Retinal pigment epithelial cell (primary cell): ENCODE results near the gene RAB11A.

Source experiments
- DNase-seq: peaks from one replicate; pipeline ENCODE4 v3.0.0-alpha.2; 2010; ENCODE audit warnings: low read depth
- H3K4me3 ChIP-seq: 2 replicates; pipeline ENCODE4 v1.5.1; 2011; ENCODE audit warnings: mild to moderate bottlenecking, low read length, control low read depth, moderate library complexity
- CTCF ChIP-seq: conservative IDR thresholded peaks from 2 replicates; pipeline ENCODE4 v1.5.1; 2011; ENCODE audit warnings: low read depth, low read length, control low read depth, inconsistent platforms

RAB11A gene

GRCh38 chr15:65910341-65910740, 41.0 kb downstream of the RAB11A start:
- no peak for DNase-seq
- TF ChIP-seq CTCF = no peak
- no peak overlapping the region for H3K4me3 ChIP-seq

GRCh38 chr15:65912235-65912634, 42.9 kb downstream of the RAB11A start:
- no peak for DNase-seq
- no peak overlapping the region for H3K4me3 ChIP-seq
- TF ChIP-seq CTCF = no peak

- TF ChIP-seq CTCF = no peak
- no peak for DNase-seq
- no peak overlapping the region for H3K4me3 ChIP-seq
These were observed 44.4 kb downstream of the RAB11A start for GRCh38 chr15:65913631-65914199.

GRCh38 chr15:65914386-65914785, 45.1 kb downstream of the RAB11A start:
- no peak for DNase-seq
- TF ChIP-seq CTCF = no peak

GRCh38 chr15:65914981-65915925, 46.0 kb downstream of the RAB11A start:
- DNase-seq = no peak
- no peak for TF ChIP-seq CTCF
- no peak overlapping the region for H3K4me3 ChIP-seq

More at GRCh38 chr15:65914386-65914785, 45.1 kb downstream of the RAB11A start:
- no peak overlapping the region for H3K4me3 ChIP-seq

- no peak for TF ChIP-seq CTCF
- H3K4me3 ChIP-seq = no peak overlapping the region
These were observed 46.9 kb downstream of the RAB11A start for GRCh38 chr15:65916041-65916663.

More at GRCh38 chr15:65916041-65916663, 46.9 kb downstream of the RAB11A start:
- no peak for DNase-seq
